Parathyroid adenoma (tissue), 2 donors: ENCODE results near the gene CYB561D1.

Source experiments
- H2AFZ ChIP-seq: fragments of 300-600 bp; sonication (generic); one replicate; pipeline ENCODE4 v1.7.0; 2017; ENCODE audit warnings: antibody characterized with exemption, mild to moderate bottlenecking
- H3K27ac ChIP-seq: fragments of 300-600 bp; sonication (generic); one replicate; pipeline ENCODE4 v1.7.0; 2017
- H3K27me3 ChIP-seq: fragments of 300-600 bp; sonication (generic); one replicate; pipeline ENCODE4 v1.7.0; 2017; ENCODE audit warnings: low read length; ENCODE audit not compliant: control insufficient read depth, insufficient read depth
- H3K36me3 ChIP-seq: fragments of 300-600 bp; sonication (generic); one replicate; pipeline ENCODE4 v1.7.0; 2017; ENCODE audit warnings: low read length; ENCODE audit not compliant: control insufficient read depth, insufficient read depth
- H3K4me1 ChIP-seq: fragments of 300-600 bp; sonication (generic); one replicate; pipeline ENCODE4 v1.7.0; 2017; ENCODE audit warnings: control low read depth
- H3K4me2 ChIP-seq: fragments of 300-600 bp; sonication (generic); one replicate; pipeline ENCODE4 v1.7.0; 2017; ENCODE audit warnings: low read length
- H3K4me3 ChIP-seq: fragments of 300-600 bp; sonication (generic); one replicate; pipeline ENCODE4 v1.7.0; 2017; ENCODE audit warnings: low read depth, low read length
- H3K79me2 ChIP-seq: fragments of 300-600 bp; sonication (generic); one replicate; pipeline ENCODE4 v1.7.0; 2017; ENCODE audit warnings: control low read depth
- H3K9ac ChIP-seq: fragments of 300-600 bp; sonication (generic); one replicate; pipeline ENCODE4 v1.7.0; 2017; ENCODE audit warnings: mild to moderate bottlenecking
- H3K9me3 ChIP-seq: fragments of 300-600 bp; sonication (generic); one replicate; pipeline ENCODE4 v1.7.0; 2017; ENCODE audit warnings: low read length; ENCODE audit not compliant: control insufficient read depth
- TF ChIP-seq, protein P1 (sequence below): fragments of 300-600 bp; sonication (generic); IDR thresholded peaks from one replicate; pipeline ENCODE4 v1.7.0; 2017; ENCODE audit warnings: antibody characterized with exemption, mild to moderate bottlenecking
- donor health status: primary hyperparathyroidism.

CYB561D1 gene

DNA sequence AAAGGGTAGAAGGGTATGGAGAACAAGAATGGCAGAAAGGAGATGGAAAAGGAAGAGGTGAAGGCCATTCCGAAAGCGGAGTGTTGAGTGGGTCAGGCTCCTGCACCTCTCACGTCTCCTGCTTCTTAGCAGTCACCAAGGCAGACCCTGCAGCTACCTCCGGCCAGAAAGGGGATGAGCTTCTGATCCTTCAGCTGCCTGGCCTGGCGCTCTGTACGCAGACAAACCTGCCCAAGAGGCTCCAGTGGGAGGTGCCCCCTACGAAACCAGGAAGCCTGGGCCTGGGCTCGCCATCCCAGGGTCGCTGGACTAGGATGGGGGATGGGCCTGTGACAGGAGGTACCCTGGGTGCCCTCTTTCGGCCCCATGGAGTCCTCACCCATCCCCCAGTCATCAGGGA is 48.8 kb downstream of the CYB561D1 start:
- Histone ChIP-seq H3K4me3 (no peak overlapping the region), H3K9me3 (no peaks in the 10 kb centered on the region), H3K4me1 (peaks cover 6% of the 10 kb centered on the region), H3K27ac (no peak overlapping the region), H3K4me2 (no peak overlapping the region), H3K79me2 (peaks cover 3% of the 10 kb centered on the region), H2AFZ (no peak overlapping the region), H3K36me3 (no peaks in the 10 kb centered on the region), H3K27me3 (no peaks in the 10 kb centered on the region), H3K9ac (no peak overlapping the region)
- TF ChIP-seq, protein P1, sequence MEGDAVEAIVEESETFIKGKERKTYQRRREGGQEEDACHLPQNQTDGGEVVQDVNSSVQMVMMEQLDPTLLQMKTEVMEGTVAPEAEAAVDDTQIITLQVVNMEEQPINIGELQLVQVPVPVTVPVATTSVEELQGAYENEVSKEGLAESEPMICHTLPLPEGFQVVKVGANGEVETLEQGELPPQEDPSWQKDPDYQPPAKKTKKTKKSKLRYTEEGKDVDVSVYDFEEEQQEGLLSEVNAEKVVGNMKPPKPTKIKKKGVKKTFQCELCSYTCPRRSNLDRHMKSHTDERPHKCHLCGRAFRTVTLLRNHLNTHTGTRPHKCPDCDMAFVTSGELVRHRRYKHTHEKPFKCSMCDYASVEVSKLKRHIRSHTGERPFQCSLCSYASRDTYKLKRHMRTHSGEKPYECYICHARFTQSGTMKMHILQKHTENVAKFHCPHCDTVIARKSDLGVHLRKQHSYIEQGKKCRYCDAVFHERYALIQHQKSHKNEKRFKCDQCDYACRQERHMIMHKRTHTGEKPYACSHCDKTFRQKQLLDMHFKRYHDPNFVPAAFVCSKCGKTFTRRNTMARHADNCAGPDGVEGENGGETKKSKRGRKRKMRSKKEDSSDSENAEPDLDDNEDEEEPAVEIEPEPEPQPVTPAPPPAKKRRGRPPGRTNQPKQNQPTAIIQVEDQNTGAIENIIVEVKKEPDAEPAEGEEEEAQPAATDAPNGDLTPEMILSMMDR = no peak

DNA sequence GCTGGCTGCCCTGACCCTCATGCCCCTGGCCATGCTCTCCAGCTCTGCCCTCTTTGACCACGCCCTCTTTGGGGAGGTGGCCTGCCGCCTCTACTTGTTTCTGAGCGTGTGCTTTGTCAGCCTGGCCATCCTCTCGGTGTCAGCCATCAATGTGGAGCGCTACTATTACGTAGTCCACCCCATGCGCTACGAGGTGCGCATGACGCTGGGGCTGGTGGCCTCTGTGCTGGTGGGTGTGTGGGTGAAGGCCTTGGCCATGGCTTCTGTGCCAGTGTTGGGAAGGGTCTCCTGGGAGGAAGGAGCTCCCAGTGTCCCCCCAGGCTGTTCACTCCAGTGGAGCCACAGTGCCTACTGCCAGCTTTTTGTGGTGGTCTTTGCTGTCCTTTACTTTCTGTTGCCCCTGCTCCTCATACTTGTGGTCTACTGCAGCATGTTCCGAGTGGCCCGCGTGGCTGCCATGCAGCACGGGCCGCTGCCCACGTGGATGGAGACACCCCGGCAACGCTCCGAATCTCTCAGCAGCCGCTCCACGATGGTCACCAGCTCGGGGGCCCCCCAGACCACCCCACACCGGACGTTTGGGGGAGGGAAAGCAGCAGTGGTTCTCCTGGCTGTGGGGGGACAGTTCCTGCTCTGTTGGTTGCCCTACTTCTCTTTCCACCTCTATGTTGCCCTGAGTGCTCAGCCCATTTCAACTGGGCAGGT is 49.5 kb downstream of the CYB561D1 start:
- Histone ChIP-seq H3K79me2 (peaks cover 3% of the 10 kb centered on the region), H3K9me3 (no peaks in the 10 kb centered on the region), H3K9ac (no peak overlapping the region), H2AFZ (no peak overlapping the region), H3K36me3 (no peaks in the 10 kb centered on the region), H3K4me1 (peaks cover 6% of the 10 kb centered on the region), H3K4me3 (no peak overlapping the region), H3K27ac (no peak overlapping the region), H3K27me3 (no peaks in the 10 kb centered on the region), H3K4me2 (no peak overlapping the region)
- TF ChIP-seq, protein P1 = no peak

DNA sequence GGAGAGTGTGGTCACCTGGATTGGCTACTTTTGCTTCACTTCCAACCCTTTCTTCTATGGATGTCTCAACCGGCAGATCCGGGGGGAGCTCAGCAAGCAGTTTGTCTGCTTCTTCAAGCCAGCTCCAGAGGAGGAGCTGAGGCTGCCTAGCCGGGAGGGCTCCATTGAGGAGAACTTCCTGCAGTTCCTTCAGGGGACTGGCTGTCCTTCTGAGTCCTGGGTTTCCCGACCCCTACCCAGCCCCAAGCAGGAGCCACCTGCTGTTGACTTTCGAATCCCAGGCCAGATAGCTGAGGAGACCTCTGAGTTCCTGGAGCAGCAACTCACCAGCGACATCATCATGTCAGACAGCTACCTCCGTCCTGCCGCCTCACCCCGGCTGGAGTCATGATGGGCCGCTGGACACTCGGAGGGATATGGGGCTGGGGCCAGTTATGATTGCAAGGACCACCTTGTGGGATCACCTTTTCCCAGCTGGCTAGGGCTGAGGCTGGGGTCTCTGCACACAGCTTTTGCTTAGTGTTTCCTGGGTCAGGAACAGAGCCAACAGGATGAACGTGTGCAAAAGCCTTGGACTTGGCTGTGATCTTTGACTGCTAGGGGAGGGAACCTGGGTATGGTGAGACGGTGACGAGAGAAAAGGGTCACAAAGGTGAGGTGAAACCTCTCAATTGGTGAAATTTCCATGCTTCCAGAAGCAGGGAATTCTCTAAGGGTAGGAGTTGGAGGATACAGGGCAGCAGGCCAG is 50.3 kb downstream of the CYB561D1 start:
- H3K36me3 ChIP-seq = no peaks in the 10 kb centered on the region
- no peaks in the 10 kb centered on the region for H3K9me3 ChIP-seq
- H3K4me3 ChIP-seq = no peak overlapping the region
- peaks cover 9% of the 10 kb centered on the region for H3K79me2 ChIP-seq
- TF ChIP-seq, protein P1 = no peak
- no peaks in the 10 kb centered on the region for H3K27me3 ChIP-seq
- no peak overlapping the region for H3K27ac ChIP-seq
- no peak overlapping the region for H3K9ac ChIP-seq
- H3K4me2 ChIP-seq = no peak overlapping the region
- no peak overlapping the region for H2AFZ ChIP-seq
- peaks cover 6% of the 10 kb centered on the region for H3K4me1 ChIP-seq

DNA sequence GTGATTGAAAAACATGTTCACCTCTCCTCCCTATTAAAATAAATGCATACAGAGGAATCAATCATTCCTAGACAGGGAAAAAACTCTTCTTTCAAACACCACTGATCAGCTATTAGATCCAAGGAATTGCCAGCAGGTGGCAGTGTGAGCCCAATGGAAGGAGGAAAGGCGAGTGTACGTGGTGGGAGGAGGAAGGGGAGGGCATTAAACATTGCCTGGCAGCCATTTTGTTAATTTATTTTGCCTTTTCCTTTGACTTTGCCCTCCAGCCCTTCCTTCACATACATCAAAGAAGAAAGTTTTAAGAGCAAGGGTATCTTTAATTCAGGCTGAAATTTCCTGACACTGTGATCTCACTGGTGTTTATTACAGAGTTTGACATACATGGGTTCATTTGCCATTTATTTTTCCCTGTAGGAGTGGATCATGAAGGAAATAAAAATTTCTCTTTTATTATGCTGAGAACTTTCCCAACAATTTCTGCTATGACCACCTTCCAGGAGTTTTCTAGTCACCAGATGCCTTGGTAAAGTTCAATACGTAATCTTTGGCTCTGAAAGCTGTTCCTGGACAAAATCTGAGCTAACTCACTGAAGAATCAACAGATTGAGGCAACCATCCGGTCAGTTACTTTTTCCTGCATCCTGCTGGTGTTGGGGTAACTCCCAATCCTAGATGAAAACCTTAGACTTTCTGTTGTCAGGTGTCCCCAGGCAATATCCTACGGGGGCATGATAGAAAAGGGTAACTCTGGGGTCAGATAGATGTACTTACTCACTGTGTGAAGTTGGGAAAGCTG is 52.6 kb downstream of the CYB561D1 start:
- peak overlapping the region; percentile 47 for H3K27ac ChIP-seq
- peaks cover 6% of the 10 kb centered on the region for H3K4me1 ChIP-seq
- no peaks in the 10 kb centered on the region for H3K36me3 ChIP-seq
- H3K4me2 ChIP-seq = peak overlapping the region; percentile 79
- H2AFZ ChIP-seq = peak overlapping the region; percentile 66
- H3K4me3 ChIP-seq = peak overlapping the region; percentile 97
- no peaks in the 10 kb centered on the region for H3K27me3 ChIP-seq
- H3K79me2 ChIP-seq = peaks cover 23% of the 10 kb centered on the region
- H3K9ac ChIP-seq = no peak overlapping the region
- no peaks in the 10 kb centered on the region for H3K9me3 ChIP-seq
- TF ChIP-seq, protein P1 = peak; percentile 76
